Diencephalon (tissue), 1 donor: ENCODE measurements around the gene PLCB2. TPM values are rescaled to one million over a fixed set of nuclear protein-coding genes. Genes with fewer than 3 reads are reported as not detected.

Source experiments
- total RNA-seq: library from RNA; depleted of rRNA; stranded (reverse); fragments of >200 nt; gene quantifications from one replicate; pipeline ENCODE4 v1.2.3, GENCODE V29; 2014

PLCB2 gene, protein sequence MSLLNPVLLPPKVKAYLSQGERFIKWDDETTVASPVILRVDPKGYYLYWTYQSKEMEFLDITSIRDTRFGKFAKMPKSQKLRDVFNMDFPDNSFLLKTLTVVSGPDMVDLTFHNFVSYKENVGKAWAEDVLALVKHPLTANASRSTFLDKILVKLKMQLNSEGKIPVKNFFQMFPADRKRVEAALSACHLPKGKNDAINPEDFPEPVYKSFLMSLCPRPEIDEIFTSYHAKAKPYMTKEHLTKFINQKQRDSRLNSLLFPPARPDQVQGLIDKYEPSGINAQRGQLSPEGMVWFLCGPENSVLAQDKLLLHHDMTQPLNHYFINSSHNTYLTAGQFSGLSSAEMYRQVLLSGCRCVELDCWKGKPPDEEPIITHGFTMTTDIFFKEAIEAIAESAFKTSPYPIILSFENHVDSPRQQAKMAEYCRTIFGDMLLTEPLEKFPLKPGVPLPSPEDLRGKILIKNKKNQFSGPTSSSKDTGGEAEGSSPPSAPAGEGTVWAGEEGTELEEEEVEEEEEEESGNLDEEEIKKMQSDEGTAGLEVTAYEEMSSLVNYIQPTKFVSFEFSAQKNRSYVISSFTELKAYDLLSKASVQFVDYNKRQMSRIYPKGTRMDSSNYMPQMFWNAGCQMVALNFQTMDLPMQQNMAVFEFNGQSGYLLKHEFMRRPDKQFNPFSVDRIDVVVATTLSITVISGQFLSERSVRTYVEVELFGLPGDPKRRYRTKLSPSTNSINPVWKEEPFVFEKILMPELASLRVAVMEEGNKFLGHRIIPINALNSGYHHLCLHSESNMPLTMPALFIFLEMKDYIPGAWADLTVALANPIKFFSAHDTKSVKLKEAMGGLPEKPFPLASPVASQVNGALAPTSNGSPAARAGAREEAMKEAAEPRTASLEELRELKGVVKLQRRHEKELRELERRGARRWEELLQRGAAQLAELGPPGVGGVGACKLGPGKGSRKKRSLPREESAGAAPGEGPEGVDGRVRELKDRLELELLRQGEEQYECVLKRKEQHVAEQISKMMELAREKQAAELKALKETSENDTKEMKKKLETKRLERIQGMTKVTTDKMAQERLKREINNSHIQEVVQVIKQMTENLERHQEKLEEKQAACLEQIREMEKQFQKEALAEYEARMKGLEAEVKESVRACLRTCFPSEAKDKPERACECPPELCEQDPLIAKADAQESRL
- 10.6 TPM for total RNA-seq

DNA sequence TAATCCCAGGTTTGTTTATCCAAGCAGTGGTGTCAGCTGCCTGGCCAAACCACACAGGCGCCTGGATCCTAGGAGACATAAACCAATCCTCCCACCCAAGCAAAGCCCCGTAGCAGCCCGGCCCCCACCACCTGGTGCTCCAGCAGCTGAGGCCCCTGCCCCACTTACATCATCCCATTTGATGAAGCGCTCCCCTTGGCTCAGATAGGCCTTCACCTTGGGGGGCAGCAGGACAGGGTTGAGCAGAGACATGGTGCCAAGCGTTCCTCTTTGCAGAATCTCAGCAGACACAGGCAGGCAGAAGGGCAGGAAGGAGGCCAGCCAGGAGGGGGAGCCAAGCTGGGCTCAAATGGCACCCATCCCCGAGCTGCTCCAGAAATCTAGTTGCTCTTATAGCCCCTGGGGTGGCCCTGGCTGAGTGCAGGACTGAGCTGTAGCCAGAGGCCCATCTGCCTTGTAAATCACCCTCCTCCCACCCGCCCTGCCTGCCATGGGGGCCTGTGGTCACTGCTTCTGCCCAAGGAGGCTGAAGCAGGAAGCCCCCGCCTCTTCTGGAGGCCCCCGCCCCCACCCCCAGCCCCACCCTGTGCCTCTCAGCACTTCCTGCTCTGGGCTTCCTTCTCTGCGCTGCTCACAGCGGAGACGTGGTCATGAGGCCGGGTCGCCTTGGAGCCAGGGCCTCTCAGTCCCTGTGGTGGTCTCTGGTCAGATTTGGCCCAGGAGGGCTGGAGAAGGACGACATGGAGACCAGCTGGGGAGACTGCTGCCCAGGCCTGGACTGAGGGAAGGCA, at the start of gene PLCB2:
PLCB2 (minus strand) TSS at position 515 of the 791 bp plus-strand sequence; CDS start at position 252, 263 bp downstream.

DNA sequence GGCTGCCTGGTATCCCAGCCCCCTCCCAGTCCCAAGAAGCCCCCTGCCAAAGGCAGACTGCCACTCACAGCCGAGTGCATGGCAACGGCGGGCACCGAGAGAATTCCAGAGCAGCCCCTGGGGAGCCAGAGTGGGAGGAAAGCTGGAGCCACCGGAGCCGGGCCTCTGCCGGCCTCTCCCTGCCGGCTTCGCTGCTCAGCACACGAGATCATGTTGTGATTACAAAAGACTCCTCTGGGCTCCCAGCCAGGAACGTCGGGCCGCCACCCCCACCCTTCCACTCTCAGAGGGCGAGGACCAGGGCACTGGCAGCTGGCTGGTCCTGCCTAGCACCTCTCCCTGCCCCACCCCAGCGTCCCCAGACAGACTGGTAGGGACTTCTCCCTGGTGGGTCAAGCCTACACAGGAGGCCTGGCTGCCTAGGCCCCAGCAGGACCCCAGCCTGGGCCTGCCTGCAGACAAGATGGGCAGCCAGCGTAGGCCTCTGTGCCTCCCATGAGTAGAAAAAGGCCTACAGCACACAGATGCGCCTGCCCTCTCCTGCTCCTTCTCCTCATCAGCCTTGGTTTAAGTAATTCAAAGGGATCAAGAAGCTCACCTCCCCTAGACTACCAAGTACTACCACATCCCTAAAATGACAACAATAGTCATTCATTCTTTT, 33.1 kb upstream of the PLCB2 start, which contains the start of gene CCDC9B:
CCDC9B (minus strand) TSS at position 200 of the 661 bp plus-strand sequence; CDS start at position 80, 120 bp downstream.

GRCh38 chr15:40323239-40323952, 15.7 kb upstream of the PLCB2 start, which contains the start of gene INAFM2:
Gene INAFM2, plus strand, starts transcription at chr15:40323692. Its CDS starts 364 bp downstream, at chr15:40324056.

GRCh38 chr15:40282869-40283614, 24.7 kb downstream of the PLCB2 start, which contains the start of gene ANKRD63:
Gene ANKRD63, minus strand, starts transcription at chr15:40283064. Its CDS starts 478 bp downstream, at chr15:40282586.

GRCh38 chr15:40238532-40239403, 69.0 kb downstream of the PLCB2 start, which contains the start of gene PAK6:
Gene PAK6, plus strand, starts transcription at chr15:40239063. Its CDS starts 25,723 bp downstream, at chr15:40264786.

Other genes with a start within 250 kb of the PLCB2 start
- gene BMF, start 199.1 kb downstream of the PLCB2 start, total RNA-seq: 3.2 TPM
- 22.6 TPM for gene BUB1B, start 146.9 kb downstream of the PLCB2 start, total RNA-seq
- gene PAK6, start 68.9 kb downstream of the PLCB2 start, total RNA-seq: 23.5 TPM
- gene ANKRD63, start 24.9 kb downstream of the PLCB2 start, total RNA-seq: 2.3 TPM
- gene INAFM2, start 15.8 kb upstream of the PLCB2 start, total RNA-seq: 10.6 TPM
- gene CCDC9B, start 33.0 kb upstream of the PLCB2 start, total RNA-seq: 1.4 TPM
- not detected for gene PHGR1, start 43.1 kb upstream of the PLCB2 start, total RNA-seq
- 18.0 TPM for gene DISP2, start 50.3 kb upstream of the PLCB2 start, total RNA-seq
- gene KNSTRN, start 74.8 kb upstream of the PLCB2 start, total RNA-seq: 25.6 TPM
- gene IVD, start 97.9 kb upstream of the PLCB2 start, total RNA-seq: 37.1 TPM
- gene BAHD1, start 133.0 kb upstream of the PLCB2 start, total RNA-seq: 7.4 TPM
- gene CHST14, start 163.0 kb upstream of the PLCB2 start, total RNA-seq: 1.8 TPM